ENCODE data around the gene SLC27A5. TPM values are rescaled to one million over a fixed set of nuclear protein-coding genes. Genes with fewer than 3 reads are reported as not detected.
A peak's percentile ranks its signal among the peaks of the same experiment; 100 is the strongest.

SLC27A5 gene
- total and polyA plus RNA-seq, 9 of the 15 experiments (the other 6 are each of a cell fraction or from before 2014, with no cell fraction given), result 42.2 to 318 (median 64.7) TPM

GRCh38 chr19:58558066-58558622 is 46.4 kb upstream of the SLC27A5 start, which contains the start of gene UBE2M (continued):
- TF ChIP-seq ZNF407 (IDR thresholded peaks at IDR 0.05; ENCODE audit: low read depth) (peak; percentile 72), DEAF1 (CRISPR knock-in tag; IDR thresholded peaks at IDR 0.05) (0 out of 2 replicates have a peak, but pooled peaks have one; percentile 28), ZNF197 (CRISPR knock-in tag; IDR thresholded peaks at IDR 0.05; ENCODE audit: low read depth) (no peak), ZFP1 (CRISPR knock-in tag; IDR thresholded peaks at IDR 0.05) (no peak), E2F8 (IDR thresholded peaks at IDR 0.05; ENCODE audit: low read depth, partially characterized antibody) (peak; percentile 28), POLR2G (IDR thresholded peaks at IDR 0.05; ENCODE audit: low read depth, low read length) (no peak), TEAD4 (IDR thresholded peaks at IDR 0.05; ENCODE audit: low read length) (peak; percentile 47; the same call in 1 of the 2 replicates), TEAD4 (CRISPR knock-in tag; IDR thresholded peaks at IDR 0.05; ENCODE audit: borderline replicate concordance) (no peak), C11orf30 (IDR thresholded peaks at IDR 0.05; ENCODE audit: low read depth) (peak; percentile 56), MIER1 (IDR thresholded peaks at IDR 0.05; ENCODE audit: low read depth) (0 out of 2 replicates have a peak, but pooled peaks have one; percentile 38)

Data from K562 (cell line).